Kidney epithelial cell (primary cell): Measurements from ENCODE around the gene LCE3B. TPM values are rescaled to one million over a fixed set of nuclear protein-coding genes. Genes with fewer than 3 reads are reported as not detected.

Source experiments
- DNase-seq: peaks from one replicate; pipeline ENCODE4 v3.0.0-alpha.2; 2010; ENCODE audit warnings: low read depth
- H3K27me3 ChIP-seq: 2 replicates; pipeline ENCODE4 v1.6.0; 2011; ENCODE audit warnings: low read length; ENCODE audit not compliant: control insufficient read depth, insufficient read depth
- H3K36me3 ChIP-seq: 2 replicates; pipeline ENCODE4 v1.5.1; 2011; ENCODE audit warnings: low read length; ENCODE audit not compliant: control insufficient read depth, insufficient read depth
- H3K4me3 ChIP-seq: 2 replicates; pipeline ENCODE4 v1.5.1; 2011; ENCODE audit warnings: low read depth, mild to moderate bottlenecking, control low read depth, low read length
- CTCF ChIP-seq: IDR thresholded peaks from 2 replicates; pipeline ENCODE4 v1.5.1; 2011; ENCODE audit warnings: mild to moderate bottlenecking, moderate library complexity, low read length, control low read depth, inconsistent platforms; ENCODE audit not compliant: insufficient read depth, poor library complexity, severe bottlenecking
- total RNA-seq: library from RNA; depleted of rRNA; stranded (reverse); fragments of >200 nt; gene quantifications from 2 replicates; pipeline ENCODE4 v1.2.3, GENCODE V29; 2015

LCE3B gene
- total RNA-seq, 1 donor from 2014 or later = not detected

GRCh38 chr1:152580433-152580832, 33.2 kb upstream of the LCE3B start, which contains the start of gene LCE3D:
TSS of gene LCE3D (minus strand) at chr1:152580516. CDS start at chr1:152579936, 580 bp downstream.
- H3K4me3 ChIP-seq = no peak within 1 kb of the TSS

GRCh38 chr1:152582647-152583046, 31.0 kb upstream of the LCE3B start:
- Histone ChIP-seq H3K4me3 (no peak overlapping the region), H3K27me3 (no peaks in the 10 kb centered on the region), H3K36me3 (no peaks in the 10 kb centered on the region)
- no peak for DNase-seq
- no peak for TF ChIP-seq CTCF

More at GRCh38 chr1:152580433-152580832, 33.2 kb upstream of the LCE3B start, which contains the start of gene LCE3D:
- no peak for TF ChIP-seq CTCF
- Histone ChIP-seq H3K36me3 (no peaks in the 10 kb centered on the region), H3K27me3 (no peaks in the 10 kb centered on the region)
- no peak for DNase-seq

GRCh38 chr1:152585586-152585985, 28.0 kb upstream of the LCE3B start:
- no peak for DNase-seq
- TF ChIP-seq CTCF = peak; percentile 30
- Histone ChIP-seq H3K4me3 (no peak overlapping the region), H3K36me3 (no peaks in the 10 kb centered on the region), H3K27me3 (no peaks in the 10 kb centered on the region)

GRCh38 chr1:152596986-152597385, 16.6 kb upstream of the LCE3B start:
- Histone ChIP-seq H3K4me3 (no peak overlapping the region), H3K27me3 (no peaks in the 10 kb centered on the region), H3K36me3 (no peaks in the 10 kb centered on the region)
- DNase-seq = no peak
- TF ChIP-seq CTCF = no peak

GRCh38 chr1:152599934-152600333, 13.7 kb upstream of the LCE3B start, which contains the start of gene LCE3C:
TSS of gene LCE3C (plus strand) at chr1:152600234. CDS start at chr1:152600732, 498 bp downstream.
- no peaks in the 10 kb centered on the region for H3K36me3 ChIP-seq
- H3K27me3 ChIP-seq = no peaks in the 10 kb centered on the region
- no peak for DNase-seq
- H3K4me3 ChIP-seq = no peak within 1 kb of the TSS
- no peak for TF ChIP-seq CTCF

GRCh38 chr1:152621993-152622392, 8.4 kb downstream of the LCE3B start:
- H3K4me3 ChIP-seq = no peak overlapping the region
- no peak for DNase-seq
- no peak for TF ChIP-seq CTCF
- H3K36me3 ChIP-seq = no peaks in the 10 kb centered on the region
- H3K27me3 ChIP-seq = no peaks in the 10 kb centered on the region
